ENCODE results near the gene ADAM11.

DNA sequence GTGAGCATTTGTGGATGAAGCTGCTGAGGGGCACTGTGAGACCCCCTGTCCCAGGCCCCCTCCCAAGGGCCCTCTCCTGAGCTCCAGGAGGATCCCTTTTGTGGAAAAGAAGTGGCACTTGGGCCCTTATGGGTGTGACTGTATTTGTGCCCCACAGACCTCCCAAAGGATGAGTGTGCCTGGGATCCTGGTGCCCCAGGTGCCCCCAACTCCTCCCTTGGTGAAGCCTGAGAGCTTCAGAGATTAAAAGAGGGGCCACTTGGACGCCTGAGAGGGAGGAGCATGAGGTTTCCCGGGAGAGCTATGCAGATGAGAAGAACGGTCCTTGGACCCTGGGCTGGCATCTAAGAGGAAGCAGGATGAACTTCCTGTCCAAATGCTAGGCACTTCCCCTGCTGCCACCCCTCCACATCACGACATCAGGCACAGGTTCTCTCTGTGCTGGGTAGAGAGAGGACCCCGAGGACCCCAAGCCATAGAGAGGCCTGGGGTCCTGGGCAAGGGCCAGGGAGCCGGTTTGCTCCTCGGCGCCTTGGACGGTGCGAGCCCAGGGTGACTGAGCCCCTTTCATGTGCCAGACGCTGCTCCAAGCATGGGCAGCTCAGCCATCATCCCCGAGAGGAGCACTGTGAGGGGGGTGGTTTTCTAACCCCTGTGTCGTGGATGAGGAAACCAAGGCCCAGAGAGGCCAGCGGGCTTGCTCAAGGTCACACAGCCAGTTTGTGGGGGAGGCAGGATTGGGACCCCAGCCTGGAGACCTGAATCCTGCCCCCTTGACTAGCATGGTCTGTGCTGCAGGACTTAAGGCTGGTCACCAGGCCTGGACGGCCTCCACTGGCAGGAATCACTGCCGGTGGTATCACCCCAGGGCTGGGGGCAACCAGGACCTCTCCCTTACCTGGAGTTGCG is 5.6 kb upstream of the ADAM11 start:
- TF ChIP-seq, protein P1, sequence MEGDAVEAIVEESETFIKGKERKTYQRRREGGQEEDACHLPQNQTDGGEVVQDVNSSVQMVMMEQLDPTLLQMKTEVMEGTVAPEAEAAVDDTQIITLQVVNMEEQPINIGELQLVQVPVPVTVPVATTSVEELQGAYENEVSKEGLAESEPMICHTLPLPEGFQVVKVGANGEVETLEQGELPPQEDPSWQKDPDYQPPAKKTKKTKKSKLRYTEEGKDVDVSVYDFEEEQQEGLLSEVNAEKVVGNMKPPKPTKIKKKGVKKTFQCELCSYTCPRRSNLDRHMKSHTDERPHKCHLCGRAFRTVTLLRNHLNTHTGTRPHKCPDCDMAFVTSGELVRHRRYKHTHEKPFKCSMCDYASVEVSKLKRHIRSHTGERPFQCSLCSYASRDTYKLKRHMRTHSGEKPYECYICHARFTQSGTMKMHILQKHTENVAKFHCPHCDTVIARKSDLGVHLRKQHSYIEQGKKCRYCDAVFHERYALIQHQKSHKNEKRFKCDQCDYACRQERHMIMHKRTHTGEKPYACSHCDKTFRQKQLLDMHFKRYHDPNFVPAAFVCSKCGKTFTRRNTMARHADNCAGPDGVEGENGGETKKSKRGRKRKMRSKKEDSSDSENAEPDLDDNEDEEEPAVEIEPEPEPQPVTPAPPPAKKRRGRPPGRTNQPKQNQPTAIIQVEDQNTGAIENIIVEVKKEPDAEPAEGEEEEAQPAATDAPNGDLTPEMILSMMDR (optimal IDR thresholded peaks at IDR 0.05 in 1 of 3, IDR thresholded peaks at IDR 0.05 in 1 of 3, conservative IDR thresholded peaks at IDR 0.05 in 1 of 3; ENCODE audit: extremely low read depth in 1 of 3, insufficient read depth in 2 of 3, low read length in 3 of 3), result no peak
- no peak for TF ChIP-seq EZH2 (IDR thresholded peaks at IDR 0.05; ENCODE audit: low read length)
